Chondrocyte (in vitro differentiated cells): ENCODE measurements around the gene LPIN1. TPM values are rescaled to one million over a fixed set of nuclear protein-coding genes. Genes with fewer than 3 reads are reported as not detected.

Experiments used
- DNase-seq: peaks from one replicate; pipeline ENCODE4 v3.0.0; 2021; ENCODE audit warnings: mixed read lengths, low spot score
- H3K27ac Mint-ChIP-seq: one replicate; pipeline ENCODE4 v1.8.0; 2021; ENCODE audit warnings: mild to moderate bottlenecking, moderate library complexity, mixed read lengths; ENCODE audit not compliant: unreplicated experiment
- H3K27me3 Mint-ChIP-seq: 2 replicates; pipeline ENCODE4 v1.8.0; 2021; ENCODE audit warnings: low read depth, mixed read lengths
- H3K36me3 Mint-ChIP-seq: 2 replicates; pipeline ENCODE4 v1.8.0; 2021; ENCODE audit warnings: low read depth, mixed read lengths
- H3K4me1 Mint-ChIP-seq: 2 replicates; pipeline ENCODE4 v1.8.0; 2021; ENCODE audit warnings: low read depth, mild to moderate bottlenecking, mixed read lengths
- H3K4me3 Mint-ChIP-seq: one replicate; pipeline ENCODE4 v1.8.0; 2021; ENCODE audit warnings: mild to moderate bottlenecking, moderate library complexity, mixed read lengths; ENCODE audit not compliant: unreplicated experiment
- H3K9me3 Mint-ChIP-seq: 2 replicates; pipeline ENCODE4 v1.8.0; 2021; ENCODE audit warnings: low read depth, mixed read lengths
- total RNA-seq: library from RNA; stranded (reverse); gene quantifications from 3 replicates; pipeline ENCODE4 v1.2.1, GENCODE V29; 2021
- TF ChIP-seq, protein P1 (sequence below): fragments of 200-600 bp; sonication (generic); IDR thresholded peaks from 2 replicates; pipeline ENCODE4 v1.5.0; 2021; ENCODE audit warnings: antibody characterized with exemption, mild to moderate bottlenecking, moderate library complexity

Gene LPIN1
- total RNA-seq, 1 donor from 2014 or later, result 17.5 TPM

DNA sequence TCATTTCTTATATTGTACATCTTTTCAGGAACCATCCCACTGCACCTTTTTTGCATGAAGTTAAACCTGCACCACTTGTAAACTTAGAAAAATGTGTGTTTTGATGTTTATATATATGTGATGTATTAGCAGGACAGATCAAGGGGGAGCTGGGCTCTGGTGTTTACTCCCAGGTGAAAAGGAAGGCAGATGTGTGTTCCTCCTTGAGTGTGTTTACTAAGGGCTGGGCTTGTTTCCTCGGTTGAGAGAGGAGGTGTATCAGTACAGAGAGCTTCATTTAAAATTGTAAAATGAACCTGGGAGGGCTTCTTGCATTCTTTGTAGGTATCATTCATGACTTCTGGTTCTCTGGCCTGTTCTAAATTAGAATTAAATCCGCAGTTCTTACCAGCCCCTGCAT, 14.8 kb downstream of the LPIN1 start:
- TF ChIP-seq, protein P1, sequence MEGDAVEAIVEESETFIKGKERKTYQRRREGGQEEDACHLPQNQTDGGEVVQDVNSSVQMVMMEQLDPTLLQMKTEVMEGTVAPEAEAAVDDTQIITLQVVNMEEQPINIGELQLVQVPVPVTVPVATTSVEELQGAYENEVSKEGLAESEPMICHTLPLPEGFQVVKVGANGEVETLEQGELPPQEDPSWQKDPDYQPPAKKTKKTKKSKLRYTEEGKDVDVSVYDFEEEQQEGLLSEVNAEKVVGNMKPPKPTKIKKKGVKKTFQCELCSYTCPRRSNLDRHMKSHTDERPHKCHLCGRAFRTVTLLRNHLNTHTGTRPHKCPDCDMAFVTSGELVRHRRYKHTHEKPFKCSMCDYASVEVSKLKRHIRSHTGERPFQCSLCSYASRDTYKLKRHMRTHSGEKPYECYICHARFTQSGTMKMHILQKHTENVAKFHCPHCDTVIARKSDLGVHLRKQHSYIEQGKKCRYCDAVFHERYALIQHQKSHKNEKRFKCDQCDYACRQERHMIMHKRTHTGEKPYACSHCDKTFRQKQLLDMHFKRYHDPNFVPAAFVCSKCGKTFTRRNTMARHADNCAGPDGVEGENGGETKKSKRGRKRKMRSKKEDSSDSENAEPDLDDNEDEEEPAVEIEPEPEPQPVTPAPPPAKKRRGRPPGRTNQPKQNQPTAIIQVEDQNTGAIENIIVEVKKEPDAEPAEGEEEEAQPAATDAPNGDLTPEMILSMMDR, result no peak
- Mint-ChIP-seq H3K9me3 (no peaks in the 10 kb centered on the region), H3K4me1 (peaks cover 6% of the 10 kb centered on the region), H3K27ac (no peak overlapping the region), H3K27me3 (no peaks in the 10 kb centered on the region), H3K36me3 (peaks cover 12% of the 10 kb centered on the region), H3K4me3 (no peak overlapping the region)
- DNase-seq, result no peak

DNA sequence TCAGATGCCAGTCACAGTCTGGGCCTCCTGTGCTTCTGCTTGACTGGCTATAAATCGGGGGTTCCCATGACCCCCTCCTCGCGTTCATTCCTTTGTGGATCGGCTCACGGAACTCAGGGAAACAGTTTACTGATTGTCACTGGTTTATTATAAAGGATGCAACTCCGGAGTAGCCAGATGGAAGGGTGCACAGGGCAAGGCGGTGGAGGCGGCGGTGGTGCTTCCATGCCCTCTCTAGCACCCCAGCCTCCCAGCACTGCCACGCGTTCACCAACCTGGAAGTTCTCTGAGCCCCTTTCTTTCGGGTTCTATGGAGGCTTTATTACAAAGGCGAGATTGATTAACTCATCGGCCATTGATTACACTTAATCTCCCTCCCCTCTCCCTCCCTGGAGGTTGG, 15.6 kb downstream of the LPIN1 start:
- H3K4me3 Mint-ChIP-seq, result no peak overlapping the region
- H3K27me3 Mint-ChIP-seq, result no peaks in the 10 kb centered on the region
- peak; percentile 72 for DNase-seq
- TF ChIP-seq, protein P1, result no peak
- H3K36me3 Mint-ChIP-seq, result peaks cover 17% of the 10 kb centered on the region
- no peak overlapping the region for H3K27ac Mint-ChIP-seq
- H3K9me3 Mint-ChIP-seq, result no peaks in the 10 kb centered on the region
- peaks cover 6% of the 10 kb centered on the region for H3K4me1 Mint-ChIP-seq

DNA sequence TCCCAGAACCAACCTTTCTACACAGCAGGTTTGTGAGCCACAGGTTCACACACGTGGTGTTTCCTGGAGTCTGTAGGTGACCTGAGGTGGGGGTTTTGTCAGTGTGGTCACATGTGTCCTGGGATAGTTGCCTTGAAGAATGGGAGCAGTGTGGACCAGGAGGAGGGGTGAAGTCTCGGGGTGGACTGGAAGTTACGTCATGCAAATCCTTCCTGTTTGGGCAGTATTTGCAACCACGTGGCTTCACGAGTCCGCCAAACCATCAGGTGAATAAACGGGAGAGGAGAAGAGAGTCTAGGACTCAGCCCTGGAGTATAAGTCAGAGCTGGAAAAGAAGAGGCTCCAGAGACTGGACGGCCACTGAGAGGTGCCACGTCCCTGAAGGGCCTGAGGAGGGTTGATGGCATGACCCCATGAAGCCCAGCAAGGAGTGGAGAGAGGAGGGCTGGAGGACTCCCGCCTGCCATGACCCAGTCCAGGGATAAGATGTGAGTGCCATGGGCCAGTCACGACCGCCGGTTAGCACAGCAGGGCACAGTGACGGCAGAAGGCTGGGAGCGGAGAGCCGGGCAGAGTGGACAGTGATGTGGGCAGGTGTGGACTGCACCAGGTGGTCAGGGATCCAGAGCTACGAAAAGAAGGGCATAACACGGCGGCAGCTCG, 16.5 kb downstream of the LPIN1 start:
- Mint-ChIP-seq H3K4me3 (no peak overlapping the region), H3K36me3 (peaks cover 23% of the 10 kb centered on the region), H3K9me3 (no peaks in the 10 kb centered on the region), H3K27me3 (no peaks in the 10 kb centered on the region), H3K4me1 (peaks cover 6% of the 10 kb centered on the region), H3K27ac (no peak overlapping the region)
- peak; percentile 72 for DNase-seq
- TF ChIP-seq, protein P1, result no peak

DNA sequence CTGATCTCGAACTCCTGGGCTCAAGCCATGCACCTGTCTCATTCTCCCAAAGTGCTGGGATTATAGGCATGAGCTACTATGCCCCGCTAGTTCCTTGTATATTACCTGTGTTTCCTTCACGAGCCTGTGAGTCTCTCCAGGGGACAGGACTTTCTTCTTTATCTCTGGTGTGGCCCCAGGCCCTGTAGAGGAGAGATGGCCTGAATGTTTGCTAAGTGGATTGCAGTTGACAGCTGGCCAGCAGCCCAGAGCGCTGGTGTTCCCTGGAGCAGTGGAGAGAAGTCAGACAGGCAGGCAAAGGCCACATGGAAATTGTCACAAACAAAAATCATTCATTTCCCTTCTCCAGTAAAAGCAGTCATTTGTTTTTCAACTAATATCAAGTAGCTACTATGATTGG, 17.9 kb downstream of the LPIN1 start:
- H3K36me3 Mint-ChIP-seq, result peaks cover 25% of the 10 kb centered on the region
- H3K4me3 Mint-ChIP-seq, result no peak overlapping the region
- TF ChIP-seq, protein P1, result no peak
- H3K27me3 Mint-ChIP-seq, result no peaks in the 10 kb centered on the region
- H3K4me1 Mint-ChIP-seq, result peaks cover 6% of the 10 kb centered on the region
- H3K27ac Mint-ChIP-seq, result no peak overlapping the region
- DNase-seq, result no peak
- no peaks in the 10 kb centered on the region for H3K9me3 Mint-ChIP-seq

DNA sequence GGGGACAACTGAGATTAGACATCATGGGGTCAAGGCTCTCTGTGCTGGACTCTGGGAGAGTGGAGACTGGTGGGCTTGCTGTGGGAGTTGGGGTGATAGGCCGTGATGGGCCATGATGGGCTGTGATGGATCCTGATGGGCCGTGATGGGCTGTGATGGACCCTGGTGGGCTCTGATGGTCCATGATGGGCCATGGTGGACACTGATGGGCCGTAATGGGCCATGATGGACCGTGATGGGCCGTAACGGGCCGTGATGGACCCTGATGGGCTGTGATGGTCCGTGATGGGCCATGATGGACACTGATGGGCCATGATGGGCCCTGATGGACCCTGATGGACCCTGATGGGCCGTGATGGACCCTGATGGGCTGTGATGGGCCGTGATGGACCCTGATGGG, 18.5 kb downstream of the LPIN1 start:
- Mint-ChIP-seq H3K4me3 (no peak overlapping the region), H3K36me3 (peaks cover 25% of the 10 kb centered on the region), H3K4me1 (peaks cover 6% of the 10 kb centered on the region), H3K27ac (no peak overlapping the region), H3K9me3 (no peaks in the 10 kb centered on the region), H3K27me3 (no peaks in the 10 kb centered on the region)
- TF ChIP-seq, protein P1, result no peak
- no peak for DNase-seq
